ENCODE results near the gene GUCA1A. TPM values are rescaled to one million over a fixed set of nuclear protein-coding genes. Genes with fewer than 3 reads are reported as not detected.

GUCA1A gene
- total and polyA plus RNA-seq, 7 experiments from 2014 or later, result not detected

DNA sequence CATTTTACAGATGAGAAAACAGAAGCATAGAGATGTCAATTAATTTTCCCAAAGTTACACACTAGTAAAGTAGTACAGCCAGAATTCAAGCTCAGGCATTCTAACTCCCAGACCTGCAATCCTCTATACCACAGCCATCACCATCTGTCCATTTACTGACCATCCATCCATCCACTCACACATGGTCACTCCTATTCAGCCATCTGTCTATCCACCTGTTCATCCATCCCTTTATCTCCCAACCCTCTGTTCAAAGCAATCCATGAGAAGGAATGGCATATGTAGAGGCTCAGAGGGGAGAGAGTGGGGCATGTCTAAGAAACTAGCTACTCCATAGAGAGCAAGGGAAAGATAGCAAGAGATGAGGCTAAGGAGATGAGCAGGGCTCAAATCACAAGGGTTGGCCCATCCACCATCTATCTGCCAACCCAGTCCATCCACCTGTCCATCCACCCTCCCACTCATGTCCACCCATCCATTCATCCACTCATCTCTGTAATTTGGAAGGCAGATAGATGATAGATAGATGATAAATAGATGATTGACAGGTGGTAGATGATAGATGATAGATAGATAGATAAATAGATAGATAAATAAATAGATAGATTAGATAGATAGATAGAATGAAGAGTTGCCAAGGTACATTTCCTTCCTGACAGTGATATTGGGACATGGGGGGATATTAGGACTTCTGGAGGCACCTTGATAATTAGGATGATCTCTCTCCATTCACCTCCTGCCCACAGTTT lies 18.5 kb upstream of the GUCA1A start:
- Histone ChIP-seq H3K27ac (ENCODE audit: low read depth, low read length) (no peak overlapping the region), H3K4me1 (ENCODE audit: control insufficient read depth in 2 of 2, insufficient read depth in 2 of 2, low read length in 2 of 2) (no peaks in the 10 kb centered on the region), H3K4me3 (ENCODE audit: low read length) (no peak overlapping the region), H3K9me3 (ENCODE audit: control insufficient read depth in 2 of 3, low read length in 3 of 3) (no peaks in the 10 kb centered on the region), H3K27me3 (ENCODE audit: control insufficient read depth in 2 of 2, insufficient read depth in 2 of 2, low read length in 2 of 2) (no peaks in the 10 kb centered on the region), H3K36me3 (ENCODE audit: control insufficient read depth in 2 of 3, insufficient read depth in 3 of 3, low read length in 3 of 3) (no peaks in the 10 kb centered on the region)
- Mint-ChIP-seq H3K4me1 (no peaks in the 10 kb centered on the region), H3K4me3 (no peak overlapping the region), H3K36me3 (no peaks in the 10 kb centered on the region), H3K9me3 (peaks cover 0 to 2% (median 0%) of the 10 kb centered on the region in 11 donors), H3K27me3 (peaks cover 0 to 4% (median 0%) of the 10 kb centered on the region in 5 donors), H3K27ac (no peak overlapping the region)
- no peak for DNase-seq
- ATAC-seq, result no peak
- intact Hi-C loops (cut with micrococcal nuclease), result no loop called here
- CTCF ChIA-PET, result no interaction called here
- POLR2A ChIA-PET, result no interaction called here

DNA sequence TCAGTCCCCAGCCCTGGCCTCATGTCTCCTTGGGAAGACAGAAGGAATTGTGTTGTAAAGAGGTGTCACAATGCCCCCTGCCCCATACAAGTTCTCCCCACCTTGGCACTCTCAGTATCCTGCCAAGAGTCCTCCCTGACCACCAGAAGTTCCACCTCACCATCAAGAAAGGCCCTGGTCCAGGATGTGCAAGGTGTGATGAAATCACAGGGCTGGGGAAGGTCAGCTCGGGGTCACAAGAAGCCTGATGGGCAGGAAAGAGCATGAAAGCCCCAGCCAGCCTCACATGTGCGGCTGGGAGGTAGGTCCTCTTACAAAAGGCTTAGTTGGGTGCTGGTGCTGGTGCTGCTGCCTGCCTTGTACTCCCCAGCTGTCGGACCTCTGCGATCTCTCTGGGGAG lies 17.9 kb upstream of the GUCA1A start:
- H3K27ac ChIP-seq (ENCODE audit: low read depth, low read length), result no peak overlapping the region
- no peaks in the 10 kb centered on the region for H3K36me3 ChIP-seq (ENCODE audit: control insufficient read depth in 2 of 3, insufficient read depth in 3 of 3, low read length in 3 of 3)
- intact Hi-C loops (cut with micrococcal nuclease), result no loop called here
- H3K4me1 Mint-ChIP-seq, result no peaks in the 10 kb centered on the region
- H3K4me3 ChIP-seq (ENCODE audit: low read length), result no peak overlapping the region
- POLR2A ChIA-PET, result no interaction called here
- H3K27me3 ChIP-seq (ENCODE audit: control insufficient read depth in 2 of 2, insufficient read depth in 2 of 2, low read length in 2 of 2), result no peaks in the 10 kb centered on the region
- H3K4me3 Mint-ChIP-seq, result no peak overlapping the region
- peaks cover 0 to 2% (median 0%) of the 10 kb centered on the region in 11 donors for H3K9me3 Mint-ChIP-seq
- DNase-seq, result no peak
- no peaks in the 10 kb centered on the region for H3K36me3 Mint-ChIP-seq
- no peaks in the 10 kb centered on the region for H3K9me3 ChIP-seq (ENCODE audit: control insufficient read depth in 2 of 3, low read length in 3 of 3)
- ATAC-seq, result no peak
- H3K27ac Mint-ChIP-seq, result no peak overlapping the region
- peaks cover 0 to 6% (median 0%) of the 10 kb centered on the region in 5 donors for H3K27me3 Mint-ChIP-seq
- no peaks in the 10 kb centered on the region for H3K4me1 ChIP-seq (ENCODE audit: control insufficient read depth in 2 of 2, insufficient read depth in 2 of 2, low read length in 2 of 2)
- CTCF ChIA-PET, result interaction anchor here (0.6 to 1.1 kb wide), 2 partner anchors 9 to 58 kb away, joined by 3 read pairs; no protein-coding TSS in a partner anchor

DNA sequence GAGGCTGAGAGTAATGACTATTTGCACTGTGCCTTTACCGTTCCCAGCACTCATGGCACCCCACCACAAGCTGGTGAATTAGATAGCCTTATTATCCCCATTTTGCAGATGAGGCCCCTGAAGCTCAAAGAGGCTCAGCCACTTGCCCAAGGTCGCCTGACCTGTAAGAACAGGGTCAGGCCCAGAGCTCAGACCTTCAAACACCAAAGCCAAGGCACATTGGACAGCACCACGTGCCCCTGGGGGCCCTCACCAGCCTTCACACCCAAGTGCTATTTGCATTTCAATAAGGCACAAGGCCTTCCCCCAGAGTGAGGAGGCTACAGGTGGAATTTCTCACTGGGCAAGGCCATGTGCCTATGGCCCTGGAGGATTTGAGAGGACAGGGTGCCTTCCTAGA lies 16.5 kb upstream of the GUCA1A start:
- H3K4me3 ChIP-seq (ENCODE audit: low read length), result no peak overlapping the region
- ChIA-PET CTCF (interaction anchor here (0.6 kb wide), 1 partner anchor 16 kb away, joined by 4 read pairs; no protein-coding TSS in a partner anchor), POLR2A (no interaction called here)
- no peak overlapping the region for H3K27ac ChIP-seq (ENCODE audit: low read depth, low read length)
- Mint-ChIP-seq H3K27ac (no peak overlapping the region), H3K36me3 (no peaks in the 10 kb centered on the region), H3K4me1 (no peaks in the 10 kb centered on the region), H3K4me3 (no peak overlapping the region), H3K27me3 (peaks cover 0 to 10% (median 3%) of the 10 kb centered on the region in 5 donors), H3K9me3 (peaks cover 0 to 2% (median 0%) of the 10 kb centered on the region in 11 donors)
- no peaks in the 10 kb centered on the region for H3K27me3 ChIP-seq (ENCODE audit: control insufficient read depth in 2 of 2, insufficient read depth in 2 of 2, low read length in 2 of 2)
- H3K9me3 ChIP-seq (ENCODE audit: control insufficient read depth in 2 of 3, low read length in 3 of 3), result no peaks in the 10 kb centered on the region
- ATAC-seq, result no peak
- no peaks in the 10 kb centered on the region for H3K4me1 ChIP-seq (ENCODE audit: control insufficient read depth in 2 of 2, insufficient read depth in 2 of 2, low read length in 2 of 2)
- intact Hi-C loops (cut with micrococcal nuclease), result no loop called here
- H3K36me3 ChIP-seq (ENCODE audit: control insufficient read depth in 2 of 3, insufficient read depth in 3 of 3, low read length in 3 of 3), result no peaks in the 10 kb centered on the region
- no peak for DNase-seq

DNA sequence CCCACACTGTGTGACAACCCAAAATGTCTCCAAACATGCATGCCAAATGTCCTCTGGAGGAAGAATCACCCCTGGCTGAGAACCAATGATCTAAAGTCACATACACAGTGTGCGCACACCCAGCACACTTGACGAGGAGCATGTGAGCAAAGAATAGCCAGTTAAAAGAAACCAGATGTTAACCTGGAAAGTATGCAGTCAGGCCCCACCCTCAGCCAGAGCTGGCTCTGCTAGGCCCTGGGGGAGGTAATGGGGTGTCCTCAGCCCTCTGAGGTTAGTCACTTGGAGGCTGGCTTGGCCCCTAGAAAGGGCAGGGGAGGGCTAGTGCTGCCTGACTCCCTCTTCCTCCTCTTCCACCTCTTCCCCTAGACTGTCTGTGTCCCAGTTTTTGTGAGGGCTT lies 15.2 kb upstream of the GUCA1A start:
- Histone ChIP-seq H3K4me1 (ENCODE audit: control insufficient read depth in 2 of 2, insufficient read depth in 2 of 2, low read length in 2 of 2) (no peaks in the 10 kb centered on the region), H3K27ac (ENCODE audit: low read depth, low read length) (no peak overlapping the region), H3K36me3 (ENCODE audit: control insufficient read depth in 2 of 3, insufficient read depth in 3 of 3, low read length in 3 of 3) (no peaks in the 10 kb centered on the region), H3K9me3 (ENCODE audit: control insufficient read depth in 2 of 3, low read length in 3 of 3) (no peaks in the 10 kb centered on the region), H3K27me3 (ENCODE audit: control insufficient read depth in 2 of 2, insufficient read depth in 2 of 2, low read length in 2 of 2) (no peaks in the 10 kb centered on the region), H3K4me3 (ENCODE audit: low read length) (no peak overlapping the region)
- Mint-ChIP-seq H3K36me3 (no peaks in the 10 kb centered on the region), H3K4me1 (no peaks in the 10 kb centered on the region), H3K27me3 (peaks cover 0 to 8% (median 6%) of the 10 kb centered on the region in 5 donors), H3K4me3 (no peak overlapping the region), H3K27ac (peak overlapping the region in 1 of 9 donors; percentile 32), H3K9me3 (no peaks in the 10 kb centered on the region)
- ChIA-PET POLR2A (no interaction called here), CTCF (no interaction called here)
- DNase-seq (no peak), ATAC-seq (no peak)
- intact Hi-C loops (cut with micrococcal nuclease), result no loop called here

DNA sequence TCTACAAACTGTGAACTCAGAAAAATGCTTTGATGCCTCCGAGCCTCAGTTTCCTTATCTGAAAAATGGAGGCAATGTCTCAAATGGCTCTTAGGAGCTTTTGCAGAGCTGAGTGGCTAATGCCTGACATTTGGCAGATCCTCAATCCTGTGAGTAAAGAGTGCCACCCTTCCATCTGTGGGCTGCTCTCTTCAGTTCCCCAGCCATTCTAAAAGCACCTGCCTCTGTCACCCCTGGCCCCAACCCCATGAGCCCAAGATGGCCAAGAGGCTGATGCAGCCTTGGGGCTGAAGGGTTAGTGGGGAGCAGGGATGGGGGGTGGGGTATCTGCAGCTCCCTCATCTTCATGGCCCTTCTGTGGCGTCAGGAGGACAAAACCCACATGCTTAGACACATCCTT lies 14.5 kb upstream of the GUCA1A start:
- no peaks in the 10 kb centered on the region for H3K27me3 ChIP-seq (ENCODE audit: control insufficient read depth in 2 of 2, insufficient read depth in 2 of 2, low read length in 2 of 2)
- ATAC-seq (no peak), DNase-seq (no peak)
- no peak overlapping the region for H3K4me3 ChIP-seq (ENCODE audit: low read length)
- Mint-ChIP-seq H3K4me3 (no peak overlapping the region), H3K4me1 (no peaks in the 10 kb centered on the region), H3K27ac (no peak overlapping the region), H3K9me3 (no peaks in the 10 kb centered on the region), H3K27me3 (peaks cover 0 to 8% (median 6%) of the 10 kb centered on the region in 5 donors), H3K36me3 (no peaks in the 10 kb centered on the region)
- POLR2A ChIA-PET, result no interaction called here
- no peaks in the 10 kb centered on the region for H3K4me1 ChIP-seq (ENCODE audit: control insufficient read depth in 2 of 2, insufficient read depth in 2 of 2, low read length in 2 of 2)
- H3K36me3 ChIP-seq (ENCODE audit: control insufficient read depth in 2 of 3, insufficient read depth in 3 of 3, low read length in 3 of 3), result no peaks in the 10 kb centered on the region
- no peaks in the 10 kb centered on the region for H3K9me3 ChIP-seq (ENCODE audit: control insufficient read depth in 2 of 3, low read length in 3 of 3)
- H3K27ac ChIP-seq (ENCODE audit: low read depth, low read length), result no peak overlapping the region
- CTCF ChIA-PET, result no interaction called here
- intact Hi-C loops (cut with micrococcal nuclease), result no loop called here

DNA sequence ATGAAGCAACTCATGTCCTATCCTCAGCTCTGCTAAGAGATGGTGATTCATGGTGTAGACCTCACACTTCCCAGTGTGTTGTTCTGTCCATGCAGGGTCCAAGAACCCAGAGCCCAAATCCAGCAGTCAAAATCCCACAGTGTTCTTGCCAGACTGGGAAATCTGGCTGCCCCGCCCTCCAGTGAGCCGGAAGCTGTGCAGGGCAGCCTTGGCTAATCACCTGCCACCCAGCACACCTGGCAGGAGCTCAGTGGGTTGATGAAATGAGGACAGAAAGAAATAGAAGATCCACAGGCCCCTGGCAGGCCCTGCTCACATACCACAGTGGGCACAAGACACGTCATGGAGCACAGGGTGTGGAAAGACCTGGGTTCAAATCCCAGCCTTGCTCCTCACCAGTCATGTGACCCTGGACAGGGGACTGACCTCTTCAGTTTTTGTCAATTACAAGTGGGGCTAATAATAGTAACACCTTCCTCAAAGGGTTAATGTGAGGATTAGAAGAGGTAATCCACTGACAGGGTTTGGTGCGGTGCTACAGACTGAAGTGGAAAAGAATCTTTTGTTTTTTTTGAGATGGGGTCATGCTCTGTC lies 13.6 kb upstream of the GUCA1A start:
- H3K27me3 Mint-ChIP-seq, result peaks cover 0 to 8% (median 6%) of the 10 kb centered on the region in 5 donors
- no peaks in the 10 kb centered on the region for H3K27me3 ChIP-seq (ENCODE audit: control insufficient read depth in 2 of 2, insufficient read depth in 2 of 2, low read length in 2 of 2)
- no peaks in the 10 kb centered on the region for H3K9me3 Mint-ChIP-seq
- ATAC-seq (no peak), DNase-seq (no peak)
- H3K27ac Mint-ChIP-seq, result no peak overlapping the region
- no peaks in the 10 kb centered on the region for H3K4me1 ChIP-seq (ENCODE audit: control insufficient read depth in 2 of 2, insufficient read depth in 2 of 2, low read length in 2 of 2)
- ChIA-PET CTCF (interaction anchor here (0.6 to 0.7 kb wide), 2 partner anchors 17 to 80 kb away, joined by 3 to 4 read pairs; partner anchors contain the start of gene C6orf132), POLR2A (no interaction called here)
- H3K4me3 Mint-ChIP-seq, result no peak overlapping the region
- no peaks in the 10 kb centered on the region for H3K36me3 ChIP-seq (ENCODE audit: control insufficient read depth in 2 of 3, insufficient read depth in 3 of 3, low read length in 3 of 3)
- no peaks in the 10 kb centered on the region for H3K36me3 Mint-ChIP-seq
- H3K27ac ChIP-seq (ENCODE audit: low read depth, low read length), result no peak overlapping the region
- intact Hi-C loops (cut with micrococcal nuclease), result loop anchor here in 1 of 2 donors (10.0 kb wide), 1 partner anchor 555 kb away; no protein-coding TSS in a partner anchor
- H3K4me1 Mint-ChIP-seq, result no peaks in the 10 kb centered on the region
- H3K4me3 ChIP-seq (ENCODE audit: low read length), result no peak overlapping the region
- H3K9me3 ChIP-seq (ENCODE audit: control insufficient read depth in 2 of 3, low read length in 3 of 3), result no peaks in the 10 kb centered on the region

Measured in naive thymus-derived CD4-positive, alpha-beta T cell (primary cell).